ENCODE measurements around the gene STX11.

DNA sequence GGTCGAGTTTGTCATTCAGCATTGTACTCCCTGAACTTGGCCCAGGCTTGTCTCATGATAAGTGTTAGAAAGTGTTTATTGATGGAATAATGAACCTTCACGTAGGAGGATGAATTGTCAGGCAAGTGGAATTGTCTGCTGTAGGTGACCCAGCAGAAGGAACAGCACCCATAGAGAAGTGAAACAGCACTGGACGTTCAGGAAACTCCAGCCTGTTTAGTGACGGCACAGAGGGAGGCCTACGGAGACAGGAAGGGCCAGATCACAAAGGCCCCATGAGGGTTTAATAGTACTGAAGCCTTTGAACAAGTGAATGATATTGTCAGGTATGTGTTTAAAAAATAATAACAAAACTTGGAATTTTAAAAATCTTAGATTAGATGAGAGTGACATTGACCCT is 2.9 kb downstream of the STX11 start:
- TF ChIP-seq POLR2A (IDR thresholded peaks at IDR 0.05; ENCODE audit: low read depth, low read length): no peak
- TF ChIP-seq TAF1 (IDR thresholded peaks at IDR 0.05; ENCODE audit: borderline replicate concordance, low read depth, low read length): no peak
